DMS79 (cell line): ENCODE measurements around the gene RDH16.
"Not testable (repeated sequence)": the region's sequence is repeated elsewhere in the genome, so short reads cannot be mapped to it uniquely, and the experiment has no call there.

Experiments used
- DNase-seq: peaks from one replicate; lab custom pipeline; 2025; lab: John Stamatoyannopoulos, UW

The RDH16 gene

DNA sequence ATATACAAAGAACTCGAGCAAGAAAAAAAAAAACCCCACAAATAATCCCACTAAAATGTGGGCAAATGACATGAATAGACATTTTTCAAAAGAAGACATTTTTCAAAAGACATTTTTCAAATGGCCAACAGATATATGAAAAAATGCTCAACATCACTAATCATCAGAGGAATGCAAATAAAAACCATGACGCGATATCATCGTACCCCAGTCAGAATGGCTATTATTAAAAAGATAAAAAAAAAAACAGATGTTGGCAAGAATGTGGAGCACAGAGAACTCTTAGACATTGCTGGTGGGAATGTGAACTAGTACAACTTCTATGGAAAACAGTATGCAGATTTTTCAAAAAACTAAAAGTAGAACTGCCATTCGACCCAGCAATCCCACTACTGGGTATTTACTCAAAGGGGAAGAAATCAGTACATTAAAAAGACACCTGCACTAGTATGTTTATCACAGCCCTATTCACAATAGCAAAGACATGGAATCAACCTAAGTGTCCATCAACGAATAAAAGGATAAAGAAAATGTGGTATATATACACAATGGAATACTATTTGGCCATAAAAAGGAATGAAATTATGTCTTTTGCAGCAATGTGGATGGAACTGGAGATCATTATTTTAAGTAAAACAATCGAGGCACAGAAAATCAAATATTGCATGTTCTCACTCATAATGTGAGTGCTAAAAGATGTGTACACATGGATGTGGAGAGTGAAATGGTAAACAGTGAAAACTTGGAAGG, 32.6 kb upstream of the RDH16 start:
- no peak for DNase-seq

DNA sequence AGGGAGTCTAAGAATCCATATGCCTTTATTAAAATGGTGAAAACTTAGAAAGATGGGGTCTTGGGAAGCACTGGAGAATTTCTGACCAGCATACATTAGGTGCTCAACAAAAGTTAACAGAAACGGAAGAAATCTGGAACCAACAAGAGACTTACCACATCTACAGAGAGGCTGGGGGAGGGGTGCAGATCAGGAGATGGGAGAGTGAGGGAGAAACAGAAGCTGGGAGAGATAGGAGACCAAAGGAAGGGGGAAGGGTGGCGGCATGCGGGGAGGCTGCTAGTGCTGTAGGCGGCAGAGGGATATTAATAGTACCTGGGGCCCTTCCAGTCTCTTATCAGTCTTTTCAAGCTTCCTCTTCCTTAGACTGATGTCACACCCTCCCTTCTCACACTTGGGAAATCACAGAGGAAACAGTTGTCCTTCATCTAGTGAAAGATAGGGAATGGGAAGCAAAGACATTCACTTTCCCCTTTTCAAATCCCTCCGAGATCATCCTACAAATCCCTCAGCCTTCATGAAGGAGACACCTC, 30.9 kb upstream of the RDH16 start:
- no peak for DNase-seq

DNA sequence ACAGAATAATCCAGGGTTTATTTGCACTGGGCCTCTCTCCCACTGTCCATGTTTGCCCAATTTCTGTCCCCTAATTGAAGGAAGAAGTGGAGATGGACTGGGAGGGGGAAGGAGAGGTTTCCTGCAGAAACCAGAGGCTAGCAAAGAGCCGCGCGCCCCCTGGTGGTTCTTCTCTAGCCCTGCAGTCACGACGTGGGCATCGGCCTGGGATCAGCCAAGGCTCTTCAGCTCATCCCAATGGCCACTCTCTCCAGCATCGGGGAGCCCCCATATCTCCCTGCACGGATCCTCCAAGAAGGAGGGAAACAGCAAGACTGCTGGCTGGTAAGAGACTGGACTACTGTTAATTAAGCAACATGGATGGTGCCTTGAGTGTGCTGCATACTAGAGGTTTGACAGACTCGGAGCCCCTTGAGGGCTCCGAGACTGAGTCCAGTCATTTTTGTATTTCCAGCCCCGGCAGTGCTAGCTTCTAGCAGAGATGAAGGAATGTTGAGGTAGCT, 30.2 kb upstream of the RDH16 start:
- no peak for DNase-seq

DNA sequence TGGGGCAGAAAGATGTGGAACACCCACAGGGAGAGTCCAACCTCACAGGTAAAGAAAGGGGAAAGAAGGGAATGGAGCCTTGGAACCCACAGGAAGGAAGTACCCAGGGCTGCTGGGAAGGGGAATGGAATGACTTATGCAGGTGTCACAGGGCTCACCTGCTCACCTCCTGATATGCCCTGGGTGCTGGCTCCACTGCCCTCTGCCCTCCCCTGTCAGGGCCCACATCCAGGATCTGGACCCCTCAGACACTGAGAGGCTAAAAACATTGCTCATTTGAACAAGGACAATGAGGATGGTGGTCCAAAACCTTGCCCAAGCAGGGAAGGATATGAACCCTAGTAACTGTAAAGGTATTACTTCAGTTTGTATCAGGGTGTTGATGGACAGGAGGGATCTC, 29.6 kb upstream of the RDH16 start:
- DNase-seq: no peak

DNA sequence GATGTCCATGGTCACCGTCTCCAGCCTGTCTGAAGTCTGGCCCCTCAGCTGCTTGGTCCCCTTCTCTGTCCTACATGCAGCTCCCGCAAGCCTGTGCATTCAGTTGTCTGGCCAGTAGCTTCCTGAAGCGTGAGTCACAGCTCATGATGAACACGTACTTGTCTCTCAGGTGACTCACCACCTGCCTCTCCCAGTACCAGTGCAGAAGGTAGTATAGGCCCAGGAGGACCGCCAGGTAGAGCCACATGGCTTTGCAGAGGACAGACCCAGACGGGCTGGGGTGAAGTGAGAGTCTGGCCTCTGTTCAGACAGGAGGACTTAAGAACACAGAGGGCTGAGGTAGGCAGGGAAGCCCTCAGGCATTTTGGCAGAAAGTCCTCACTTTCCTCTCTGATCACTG, 28.3 kb upstream of the RDH16 start:
- not testable (repeated sequence) for DNase-seq

DNA sequence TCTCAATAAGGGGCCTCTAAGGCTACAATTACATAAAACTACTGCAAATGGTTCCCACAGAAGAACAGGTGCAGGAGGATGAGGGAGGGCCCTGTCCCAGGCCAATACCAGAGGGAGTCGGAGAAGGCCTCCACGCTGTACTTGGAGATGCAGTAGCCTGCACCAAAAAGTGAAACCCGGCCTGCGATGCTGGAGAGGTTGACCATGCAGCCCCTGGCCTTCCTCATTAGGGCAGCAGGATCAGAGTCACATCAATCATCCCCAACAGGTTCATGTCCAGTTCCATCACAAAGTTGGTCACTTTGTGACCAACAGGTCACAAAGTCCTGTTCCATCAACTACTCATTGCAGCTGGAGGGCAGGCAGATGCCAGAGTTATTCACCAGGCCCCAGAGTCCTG, 26.0 kb upstream of the RDH16 start:
- no peak for DNase-seq

DNA sequence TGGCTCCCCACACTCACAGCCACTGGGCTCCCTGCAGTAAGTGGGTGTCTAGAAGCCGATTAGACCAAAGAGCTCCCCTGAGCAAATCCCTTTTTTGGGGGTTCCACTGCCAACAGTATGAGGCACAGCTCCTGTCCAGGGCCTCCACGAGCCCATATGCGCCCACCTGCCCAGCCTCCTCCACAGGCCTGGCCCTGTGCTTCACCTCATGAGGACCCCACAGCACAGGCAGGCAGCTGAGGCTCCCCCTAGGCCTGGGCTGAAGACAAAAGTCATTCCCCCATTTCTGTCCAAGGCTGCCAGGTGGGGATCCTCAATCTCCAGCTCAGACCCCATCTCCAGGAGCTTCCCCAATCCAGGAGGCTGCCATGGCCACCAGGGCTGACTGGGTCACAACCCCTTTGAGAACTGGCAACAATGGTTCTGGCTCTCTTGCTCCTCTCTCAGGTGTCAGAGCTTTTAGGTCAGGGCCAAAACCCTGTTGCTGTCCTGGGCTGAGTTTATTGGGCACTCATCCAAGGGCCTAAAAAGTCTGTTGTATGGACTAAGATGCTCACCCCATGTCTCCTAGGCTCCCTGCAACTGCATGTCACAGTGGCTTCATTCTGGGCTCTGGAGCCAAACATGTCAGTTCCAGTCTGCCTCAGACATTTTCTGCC, 25.3 kb upstream of the RDH16 start:
- not testable (repeated sequence) for DNase-seq

DNA sequence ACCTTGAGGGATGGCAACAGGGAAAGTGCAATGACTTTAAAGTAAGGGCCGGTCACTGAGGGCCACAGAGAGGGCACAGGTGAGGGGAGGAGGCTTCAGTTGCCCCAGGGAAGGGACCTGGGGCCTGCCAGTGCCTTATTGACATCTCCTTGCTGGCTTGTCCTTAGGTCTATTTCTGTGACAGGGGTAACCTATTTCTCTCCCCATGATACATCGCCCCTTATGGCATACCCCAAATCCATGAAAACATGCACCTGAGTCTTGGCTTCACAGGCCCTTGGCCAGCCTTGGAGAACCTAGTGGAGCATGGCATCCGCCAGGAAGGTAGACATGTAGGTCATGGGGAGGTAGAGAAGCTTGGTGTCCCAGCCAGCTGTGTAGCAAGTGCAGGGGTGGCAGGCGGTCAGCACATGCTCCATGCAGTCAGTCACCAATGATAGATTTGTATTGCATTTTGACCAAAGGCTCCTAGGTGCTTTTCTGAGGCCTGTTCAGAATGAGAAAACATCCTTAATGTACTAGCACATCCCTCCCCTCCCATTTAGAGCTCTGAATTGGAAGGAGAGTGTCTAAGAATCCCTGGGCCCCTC, 23.6 kb upstream of the RDH16 start:
- DNase-seq: no peak

DNA sequence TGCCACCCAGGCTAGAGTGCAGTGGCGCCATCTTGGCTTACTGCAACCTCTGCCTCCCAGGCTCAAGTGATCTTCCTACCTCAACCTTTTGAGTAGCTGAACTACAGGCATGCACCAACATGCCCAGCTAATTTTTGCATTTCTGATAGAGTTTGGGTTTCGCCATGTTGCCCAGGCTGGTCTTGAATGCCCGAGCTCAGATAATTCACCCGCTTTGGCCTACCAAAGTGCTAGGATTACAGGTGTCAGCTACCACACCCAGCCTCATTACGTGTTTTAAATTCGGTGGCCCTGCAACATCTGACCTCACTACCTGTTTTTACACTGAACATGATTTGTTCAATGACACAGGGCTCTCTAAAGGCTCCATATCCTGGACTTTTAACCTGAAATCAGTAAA, 22.9 kb upstream of the RDH16 start:
- DNase-seq: no peak

DNA sequence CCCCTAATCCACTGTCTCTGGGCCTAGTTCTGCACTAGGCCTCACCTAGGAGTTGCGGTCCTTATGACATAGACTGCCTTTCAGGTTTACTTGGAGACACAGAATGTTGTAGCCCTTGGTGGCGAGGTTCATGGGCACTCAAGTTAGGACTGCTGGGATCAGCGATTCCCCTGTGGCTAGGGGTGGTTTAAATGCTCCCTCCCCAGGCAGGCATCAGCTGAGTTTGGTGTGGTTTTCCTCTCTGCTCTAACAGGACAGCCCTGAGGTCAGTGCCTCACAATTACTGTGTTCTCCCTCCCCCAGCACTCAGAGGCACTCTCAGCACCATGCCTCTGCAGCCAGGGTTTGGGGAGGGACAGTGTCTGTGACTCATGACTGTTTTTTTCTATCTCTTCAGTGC, 22.2 kb upstream of the RDH16 start:
- DNase-seq: no peak

DNA sequence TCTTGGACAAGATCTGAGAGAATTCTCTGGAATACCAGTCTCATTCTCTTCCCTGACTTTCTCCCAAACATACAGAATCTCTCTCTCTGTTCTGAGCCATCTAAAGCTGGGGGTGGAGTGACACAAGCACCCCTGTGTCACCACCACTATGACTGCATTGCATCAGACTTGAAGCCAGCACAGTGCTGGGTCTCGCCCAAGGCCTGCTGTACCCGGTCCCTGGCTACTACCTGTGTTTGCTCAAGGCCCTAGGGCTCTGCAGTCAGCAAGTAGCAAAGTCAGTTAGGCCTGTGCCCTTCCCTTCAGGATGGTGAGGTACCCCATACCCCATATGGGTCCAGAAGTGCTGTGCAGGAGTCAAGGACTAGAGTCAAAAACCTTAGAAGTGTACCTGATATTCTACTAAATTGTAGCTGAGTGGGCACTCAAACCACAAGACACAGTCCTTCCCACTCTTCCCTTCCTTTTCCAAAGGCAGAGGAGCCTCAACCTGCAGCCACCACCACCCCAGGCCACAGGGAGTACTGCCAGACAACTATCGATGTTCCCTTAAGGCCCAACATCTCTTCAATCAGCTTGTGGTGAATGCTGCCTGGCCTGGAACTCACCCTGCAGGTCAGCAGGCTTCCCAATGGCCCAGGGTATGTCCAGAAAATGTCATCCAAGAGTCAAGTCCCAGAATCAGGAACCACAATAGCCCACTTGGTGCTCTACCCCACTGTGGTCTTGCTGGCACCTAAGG, 21.2 kb upstream of the RDH16 start:
- no peak for DNase-seq

DNA sequence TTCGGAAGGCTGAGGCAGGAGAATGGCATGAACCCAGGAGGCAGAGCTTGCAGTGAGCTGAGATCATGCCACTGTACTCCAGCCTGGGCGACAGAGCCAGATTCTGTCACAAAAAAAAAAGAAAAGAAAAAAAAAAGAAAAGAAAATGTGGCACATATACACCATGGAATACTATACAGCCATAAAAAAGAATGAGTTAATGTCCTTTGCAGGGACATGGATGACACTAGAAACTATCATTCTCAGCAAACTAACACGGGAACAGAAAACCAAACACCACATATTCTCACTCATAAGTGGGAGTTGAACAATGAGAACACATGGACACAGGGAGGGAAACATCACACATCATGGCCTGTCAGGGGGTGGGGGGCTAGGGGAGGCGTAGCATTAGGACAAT, 20.0 kb upstream of the RDH16 start:
- not testable (repeated sequence) for DNase-seq

DNA sequence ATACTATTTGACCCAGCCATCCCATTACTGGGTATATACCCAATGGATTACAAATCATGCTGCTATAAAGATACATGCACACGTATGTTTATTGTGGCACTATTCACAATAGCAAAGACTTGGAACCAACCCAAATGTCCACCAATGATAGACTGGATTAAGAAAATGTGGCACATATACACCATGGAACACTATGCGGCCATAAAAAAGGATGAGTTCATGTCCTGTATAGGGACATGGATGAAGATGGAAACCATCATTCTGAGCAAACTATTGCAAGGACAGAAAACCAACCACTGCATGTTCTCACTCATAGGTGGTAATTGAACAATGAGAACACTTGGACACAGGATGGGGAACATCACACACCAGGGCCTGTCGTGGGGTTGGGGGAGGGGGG, 16.8 kb upstream of the RDH16 start:
- DNase-seq: not testable (repeated sequence)

DNA sequence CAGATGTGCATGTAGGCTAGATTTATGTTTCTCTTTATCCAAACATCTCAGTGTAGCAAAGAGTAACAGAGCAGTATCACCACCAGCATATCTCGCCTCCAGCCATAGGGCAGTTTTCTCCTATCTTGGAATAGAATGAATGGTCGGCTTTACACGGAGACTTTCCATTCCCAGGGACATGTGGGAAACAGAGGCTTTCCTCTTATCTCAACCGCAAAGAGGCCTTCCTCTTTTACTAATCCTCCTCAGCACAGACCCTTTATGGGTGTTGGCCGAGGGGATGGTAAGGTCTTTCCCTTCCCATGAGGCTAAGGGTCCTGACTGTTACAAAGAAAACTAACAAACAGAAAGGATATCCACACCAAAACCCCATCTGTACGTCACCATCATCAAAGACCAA, 11.5 kb upstream of the RDH16 start:
- DNase-seq: not testable (repeated sequence)

DNA sequence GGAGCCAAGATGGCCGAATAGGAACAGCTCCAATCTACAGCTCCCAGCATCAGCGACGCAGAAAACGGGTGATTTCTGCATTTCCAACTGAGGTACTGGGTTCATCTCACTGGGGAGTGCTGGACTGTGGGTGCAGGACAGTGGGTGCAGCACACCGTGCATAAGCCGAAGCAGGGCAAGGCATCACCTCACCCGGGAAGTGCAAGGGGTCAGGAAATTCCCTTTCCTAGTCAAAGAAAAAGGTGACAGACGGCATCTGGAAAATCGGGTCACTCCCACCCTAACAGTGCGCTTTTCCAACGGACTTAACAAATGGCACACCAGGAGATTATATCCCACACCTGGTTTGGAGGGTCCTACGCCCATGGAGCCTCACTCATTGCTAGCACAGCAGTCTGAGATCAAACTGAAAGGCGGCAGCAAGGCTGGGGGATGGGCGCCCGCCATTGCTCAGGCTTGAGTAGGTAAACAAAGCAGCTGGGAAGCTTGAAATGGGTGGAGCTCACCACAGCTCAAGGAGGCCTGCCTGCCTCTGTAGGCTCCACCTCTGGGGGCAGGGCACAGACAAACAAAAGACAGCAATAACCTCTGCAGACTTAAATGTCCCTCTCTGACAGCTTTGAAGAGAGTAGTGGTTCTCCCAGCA, 8.7 kb upstream of the RDH16 start:
- not testable (repeated sequence) for DNase-seq

DNA sequence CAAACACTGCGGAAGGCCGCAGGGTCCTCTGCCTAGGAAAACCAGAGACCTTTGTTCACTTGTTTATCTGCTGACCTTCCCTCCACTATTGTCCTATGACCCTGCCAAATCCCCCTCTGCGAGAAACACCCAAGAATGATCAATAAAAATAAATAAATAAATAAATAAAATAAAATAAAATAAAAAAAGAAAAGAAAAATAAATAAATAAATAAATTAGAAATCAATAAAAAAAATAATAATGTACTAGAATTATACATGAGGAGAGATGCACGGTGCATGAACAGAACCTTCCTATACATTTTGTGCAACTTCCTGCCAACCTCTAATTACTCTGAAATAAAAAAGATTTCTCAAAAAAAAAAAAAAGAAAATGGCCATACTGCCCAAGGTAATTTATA, 7.7 kb upstream of the RDH16 start:
- DNase-seq: not testable (repeated sequence)

DNA sequence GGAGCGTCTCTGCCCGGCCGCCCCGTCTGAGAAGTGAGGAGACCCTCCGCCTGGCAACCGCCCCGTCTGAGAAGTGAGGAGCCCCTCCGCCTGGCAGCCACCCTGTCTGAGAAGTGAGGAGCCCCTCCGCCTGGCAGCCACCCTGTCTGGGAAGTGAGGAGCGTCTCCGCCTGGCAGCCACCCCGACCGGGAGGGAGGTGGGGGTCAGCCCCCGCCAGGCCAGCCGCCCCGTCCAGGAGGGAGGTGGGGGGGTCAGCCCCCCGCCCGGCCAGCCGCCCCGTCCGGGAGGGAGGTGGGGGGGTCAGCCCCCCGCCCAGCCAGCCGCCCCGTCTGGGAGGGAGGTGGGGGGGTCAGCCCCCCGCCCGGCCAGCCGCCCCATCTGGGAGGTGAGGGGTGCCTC, 6.1 kb upstream of the RDH16 start:
- not testable (repeated sequence) for DNase-seq

DNA sequence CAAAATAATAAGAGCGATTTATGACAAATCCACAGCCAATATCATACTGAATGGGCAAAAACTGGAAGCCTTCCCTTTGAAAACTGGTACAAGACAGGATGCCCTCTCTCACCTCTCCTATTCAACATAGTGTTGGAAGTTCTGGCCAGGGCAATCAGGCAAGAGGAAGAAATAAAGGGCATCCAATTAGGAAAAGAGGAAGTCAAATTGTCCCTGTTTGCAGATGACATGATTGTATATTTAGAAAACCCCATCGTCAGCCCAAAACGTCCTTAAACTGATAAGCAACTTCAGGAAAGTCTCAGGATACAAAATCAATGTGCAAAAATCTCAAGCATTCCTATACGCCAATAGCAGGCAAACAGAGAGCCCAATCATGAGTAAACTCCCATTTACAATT, 4.8 kb upstream of the RDH16 start:
- not testable (repeated sequence) for DNase-seq

DNA sequence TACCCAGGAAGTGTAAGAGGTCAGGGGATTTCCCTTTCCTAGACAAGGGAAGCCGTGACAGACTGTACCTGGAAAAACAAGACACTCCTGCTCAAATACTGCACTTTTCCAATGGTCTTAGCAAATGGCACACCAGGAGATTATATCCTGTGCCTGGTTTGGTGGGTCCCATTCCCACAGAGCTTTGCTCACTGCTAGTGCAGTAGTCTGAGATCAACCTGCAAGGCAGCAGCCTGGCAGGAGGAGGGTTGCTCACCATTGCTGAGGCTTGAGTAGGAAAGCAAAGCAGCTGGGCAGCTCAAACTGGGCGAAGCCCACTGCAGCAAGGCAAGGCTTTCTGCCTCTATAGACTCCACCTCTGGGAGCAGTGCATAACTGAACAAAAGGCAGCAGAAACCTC, 1.0 kb upstream of the RDH16 start:
- DNase-seq: no peak

DNA sequence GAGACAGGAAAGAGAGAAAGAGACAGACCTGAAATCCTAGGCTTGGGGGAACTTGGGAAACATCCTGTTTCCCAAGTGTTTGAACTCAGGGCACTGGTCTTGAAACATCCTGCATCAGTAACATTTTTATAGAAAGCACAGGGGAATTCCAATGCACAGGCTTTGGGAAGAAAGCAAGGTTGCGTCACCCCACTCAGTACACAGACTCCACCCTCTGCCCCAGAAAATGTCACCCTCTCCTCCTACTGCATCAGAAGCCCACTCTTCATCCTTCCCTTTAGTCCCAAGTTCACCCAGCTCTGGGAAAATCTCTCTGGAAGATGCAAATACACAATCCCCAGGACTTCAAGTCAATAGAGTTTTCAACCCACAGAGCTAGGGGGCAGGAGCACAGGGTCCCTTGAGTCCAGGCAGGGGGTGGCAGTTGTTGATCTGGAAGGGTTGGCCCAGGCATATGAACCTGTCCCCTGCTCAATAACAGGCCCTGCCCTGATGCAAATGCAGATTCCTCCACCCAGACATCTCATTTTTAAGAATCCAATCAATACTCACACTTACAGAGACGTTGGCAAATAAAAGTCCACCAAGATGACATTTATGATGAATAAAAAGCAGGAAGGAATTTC, 1.7 kb downstream of the RDH16 start:
- DNase-seq: no peak

DNA sequence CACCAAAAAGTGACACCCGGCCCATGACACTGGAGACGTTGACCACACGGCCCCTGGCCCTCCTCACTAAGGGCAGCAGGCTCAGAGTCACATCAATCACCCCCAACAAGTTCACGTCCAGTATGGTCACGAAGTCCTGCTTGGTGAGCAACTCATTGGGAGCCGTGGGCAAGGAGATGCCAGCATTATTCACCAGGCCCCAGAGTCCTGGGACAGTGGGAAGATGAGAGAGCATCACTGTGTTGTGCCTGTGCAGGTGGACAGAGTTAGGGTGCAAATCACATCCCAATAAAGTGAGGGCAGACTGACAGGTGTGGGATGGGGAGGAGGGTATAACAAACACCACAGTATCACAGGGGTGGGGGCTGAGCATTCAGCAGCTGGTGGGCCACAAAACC, 2.5 kb downstream of the RDH16 start:
- no peak for DNase-seq
